Left colon (tissue), 2 donors: ENCODE measurements around the gene IL23R. TPM values are rescaled to one million over a fixed set of nuclear protein-coding genes. Genes with fewer than 3 reads are reported as not detected.

Experiments
- total RNA-seq, 2 donors: library from RNA; stranded (reverse); fragmentation: NEBNext Ultra II Directional; extraction: Animal tissue kit (Norgen Biotek cat#: 25700); gene quantifications; one replicate each; pipeline ENCODE4 v1.2.1, GENCODE V29; 2021
- donor health status: DM: no; HTN: no; CAD: no.
- donor health status: DM: yes; HTN: yes; CAD: no.

IL23R gene
- total RNA-seq, 2 donors from 2014 or later = 2.0 TPM

Other genes starting within 250 kb of the IL23R start
- gene DNAI4, start 241.6 kb upstream of the IL23R start, total RNA-seq = 10 to 100 TPM; 12.0 to 27.2 TPM
- 10 to 100 TPM; 64.6 to 86.4 TPM for gene MIER1, start 241.5 kb upstream of the IL23R start, total RNA-seq
- 10 to 100 TPM; 77.5 to 82.7 TPM for gene SLC35D1, start 112.3 kb upstream of the IL23R start, total RNA-seq
- not detected for gene C1orf141, start 31.5 kb upstream of the IL23R start, total RNA-seq
- gene IL12RB2, start 141.4 kb downstream of the IL23R start, total RNA-seq = under 1 TPM; 0.82 to 0.95 TPM